ENCODE results near the gene CAVIN3. TPM values are rescaled to one million over a fixed set of nuclear protein-coding genes. Genes with fewer than 3 reads are reported as not detected.

The CAVIN3 gene
- total and polyA plus RNA-seq, 2 donors (not counting 3 experiments of a cell fraction or from before 2014, with no cell fraction given): 153 to 241 TPM

DNA sequence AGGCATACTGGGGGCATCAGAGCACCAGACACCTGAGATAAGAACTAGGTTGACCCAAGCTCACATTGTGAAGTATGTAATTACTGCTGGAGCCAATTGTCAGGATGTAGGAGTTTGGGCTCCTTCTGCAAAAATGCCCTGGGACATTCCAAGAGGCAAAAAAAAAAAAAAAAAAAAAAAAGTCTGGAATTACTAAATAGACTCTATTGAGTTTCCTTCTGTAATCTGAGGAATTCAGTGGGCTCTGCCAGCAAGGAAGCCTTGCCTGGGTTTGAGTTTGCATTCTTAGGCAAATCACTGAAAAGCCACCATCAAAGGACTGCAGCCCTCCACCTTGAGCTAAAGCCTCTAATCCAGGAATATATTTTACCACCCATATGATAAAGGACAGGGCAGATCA is 8.0 kb upstream of the CAVIN3 start:
- H3K27ac ChIP-seq (ENCODE audit: insufficient read depth, low read depth, low read length): no peak overlapping the region
- no peaks in the 10 kb centered on the region for H3K79me2 ChIP-seq (ENCODE audit: control insufficient read depth, insufficient read depth, low read length)
- peaks cover 26% of the 10 kb centered on the region for H3K4me1 ChIP-seq (ENCODE audit: control insufficient read depth, extremely low read depth, insufficient read depth, low read length)
- intact Hi-C loops (cut with micrococcal nuclease) (loop anchor here (10.0 kb wide), 1 partner anchor 1276 kb away; no protein-coding TSS in a partner anchor), dilution Hi-C loops (cut with MboI; ENCODE audit: extremely low pct_ligation_motif_present, low sequenced_read_pairs) (no loop called here)
- no TSS peak for BruUV-seq (replicated peaks)
- H3K9me1 ChIP-seq (replicated peaks; ENCODE audit: control insufficient read depth, extremely low read depth, insufficient read depth, low read length): no peaks in the 10 kb centered on the region
- DNase-seq (ENCODE audit: low read depth, low spot score) (no peak), FAIRE-seq (no peak)
- H2AFZ ChIP-seq (ENCODE audit: low read depth, low read length): no peak overlapping the region
- no peak overlapping the region for H3K9ac ChIP-seq (replicated peaks; ENCODE audit: extremely low read depth, insufficient read depth, low read length)
- no peak overlapping the region for H3K4me2 ChIP-seq (ENCODE audit: insufficient read depth, low read length)
- H3K9me3 ChIP-seq (replicated peaks; ENCODE audit: control insufficient read depth, insufficient read depth, low read length): no peaks in the 10 kb centered on the region
- TF ChIP-seq POLR2AphosphoS5 (IDR thresholded peaks at IDR 0.05; ENCODE audit: insufficient read depth, low read depth, low read length) (no peak), MYC (IDR thresholded peaks at IDR 0.05; ENCODE audit: low read depth, low read length) (no peak), MAX (IDR thresholded peaks at IDR 0.05; ENCODE audit: insufficient read depth, insufficient read length) (no peak), EZH2 (IDR thresholded peaks at IDR 0.05; ENCODE audit: borderline replicate concordance, low read depth, low read length, severe bottlenecking) (no peak), JUN (IDR thresholded peaks at IDR 0.05; ENCODE audit: borderline replicate concordance, insufficient read depth, insufficient read length, low read depth) (no peak), GATA2 (IDR thresholded peaks at IDR 0.05; ENCODE audit: insufficient read depth, insufficient read length, low read depth, low read length) (no peak), POLR2A (IDR thresholded peaks at IDR 0.05; ENCODE audit: low read depth, low read length) (no peak), FOS (IDR thresholded peaks at IDR 0.05; ENCODE audit: borderline replicate concordance, insufficient read depth, low read length) (no peak)
- TF ChIP-seq, protein P1, sequence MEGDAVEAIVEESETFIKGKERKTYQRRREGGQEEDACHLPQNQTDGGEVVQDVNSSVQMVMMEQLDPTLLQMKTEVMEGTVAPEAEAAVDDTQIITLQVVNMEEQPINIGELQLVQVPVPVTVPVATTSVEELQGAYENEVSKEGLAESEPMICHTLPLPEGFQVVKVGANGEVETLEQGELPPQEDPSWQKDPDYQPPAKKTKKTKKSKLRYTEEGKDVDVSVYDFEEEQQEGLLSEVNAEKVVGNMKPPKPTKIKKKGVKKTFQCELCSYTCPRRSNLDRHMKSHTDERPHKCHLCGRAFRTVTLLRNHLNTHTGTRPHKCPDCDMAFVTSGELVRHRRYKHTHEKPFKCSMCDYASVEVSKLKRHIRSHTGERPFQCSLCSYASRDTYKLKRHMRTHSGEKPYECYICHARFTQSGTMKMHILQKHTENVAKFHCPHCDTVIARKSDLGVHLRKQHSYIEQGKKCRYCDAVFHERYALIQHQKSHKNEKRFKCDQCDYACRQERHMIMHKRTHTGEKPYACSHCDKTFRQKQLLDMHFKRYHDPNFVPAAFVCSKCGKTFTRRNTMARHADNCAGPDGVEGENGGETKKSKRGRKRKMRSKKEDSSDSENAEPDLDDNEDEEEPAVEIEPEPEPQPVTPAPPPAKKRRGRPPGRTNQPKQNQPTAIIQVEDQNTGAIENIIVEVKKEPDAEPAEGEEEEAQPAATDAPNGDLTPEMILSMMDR (IDR thresholded peaks at IDR 0.05; ENCODE audit: extremely low read depth in 1 of 2, insufficient read depth in 1 of 2, low read depth in 1 of 2, low read length in 2 of 2): no peak
- no peaks in the 10 kb centered on the region for H4K20me1 ChIP-seq (replicated peaks; ENCODE audit: control insufficient read depth, extremely low read depth, insufficient read depth, low read length)
- no peak overlapping the region for H3K4me3 ChIP-seq (replicated peaks in 1 of 3; ENCODE audit: insufficient read depth in 1 of 3, low read depth in 1 of 3, low read length in 3 of 3)
- no peaks in the 10 kb centered on the region for H3K27me3 ChIP-seq (ENCODE audit: control insufficient read depth in 2 of 2, insufficient read depth in 2 of 2, low read length in 2 of 2)
- ChIA-PET CTCF (interaction anchor here (0.6 to 4.1 kb wide), 5 partner anchors 10 to 427 kb away, joined by 3 to 35 read pairs (median 11); no protein-coding TSS in a partner anchor), POLR2A (no interaction called here)
- no peaks in the 10 kb centered on the region for H3K36me3 ChIP-seq (ENCODE audit: control insufficient read depth in 2 of 2, extremely low read depth in 1 of 2, insufficient read depth in 2 of 2, low read length in 2 of 2)
